C4-2B (cell line): ENCODE results near the gene KLK3.

Experiments
- H3K27ac ChIP-seq: fragments of 450-650 bp; 2 replicates; pipeline ENCODE4 v1.5.1; 2017
- CTCF ChIP-seq: fragments of 450-650 bp; conservative IDR thresholded peaks from 2 replicates; pipeline ENCODE4 v1.5.1; 2017; ENCODE audit warnings: mild to moderate bottlenecking
- ZFX ChIP-seq: fragments of 450-650 bp; IDR thresholded peaks from 2 replicates; pipeline ENCODE4 v1.6.1; 2017

KLK3 gene

GRCh38 chr19:50896591-50897190, 42.0 kb downstream of the KLK3 start:
- H3K27ac ChIP-seq, result peak overlapping the region; percentile 100
- TF ChIP-seq CTCF, result no peak
- TF ChIP-seq ZFX, result no peak

- H3K27ac ChIP-seq, result peak overlapping the region; percentile 100
- no peak for TF ChIP-seq ZFX
- no peak for TF ChIP-seq CTCF
Measured at GRCh38 chr19:50897191-50897607, 42.5 kb downstream of the KLK3 start.

GRCh38 chr19:50897612-50898011, 42.9 kb downstream of the KLK3 start:
- TF ChIP-seq ZFX (no peak), CTCF (no peak)
- H3K27ac ChIP-seq, result peak overlapping the region; percentile 100

- peak overlapping the region; percentile 100; the same call in 1 of the 2 replicates for H3K27ac ChIP-seq
- TF ChIP-seq ZFX, result no peak
- no peak for TF ChIP-seq CTCF
Measured at GRCh38 chr19:50898018-50898417, 43.3 kb downstream of the KLK3 start.

- H3K27ac ChIP-seq, result no peak overlapping the region; the same call in 1 of the 2 replicates
- TF ChIP-seq CTCF (no peak), ZFX (no peak)
Measured at GRCh38 chr19:50899569-50899968, 44.9 kb downstream of the KLK3 start.

GRCh38 chr19:50902640-50903039, 47.9 kb downstream of the KLK3 start:
- no peak for TF ChIP-seq ZFX
- TF ChIP-seq CTCF, result no peak
- no peak overlapping the region for H3K27ac ChIP-seq

- TF ChIP-seq ZFX (no peak), CTCF (peak; percentile 63; the same call in 1 of the 2 replicates)
- H3K27ac ChIP-seq, result peak overlapping the region; percentile 7; the same call in 1 of the 2 replicates
Measured at GRCh38 chr19:50906217-50906616, 51.5 kb downstream of the KLK3 start.
